HUES64 (cell line): ENCODE results near the gene HDAC1.

ENCODE experiments used
- H3K27ac ChIP-seq: 2 replicates; pipeline ENCODE4 v1.7.0; 2013; ENCODE audit warnings: low read depth, low read length, inconsistent platforms
- H3K27me3 ChIP-seq: 2 replicates; pipeline ENCODE4 v1.6.1; 2013; ENCODE audit warnings: mild to moderate bottlenecking, low read length; ENCODE audit not compliant: insufficient read depth
- H3K36me3 ChIP-seq: 2 replicates; pipeline ENCODE4 v1.6.1; 2013; ENCODE audit warnings: mild to moderate bottlenecking, low read length; ENCODE audit not compliant: insufficient read depth
- H3K4me1 ChIP-seq: 2 replicates; pipeline ENCODE4 v1.6.1; 2013; ENCODE audit warnings: mild to moderate bottlenecking, low read length, moderate library complexity; ENCODE audit not compliant: insufficient read depth
- H3K4me3 ChIP-seq: 2 replicates; pipeline ENCODE4 v1.5.1; 2013; ENCODE audit warnings: mild to moderate bottlenecking, low read length, moderate library complexity
- H3K9ac ChIP-seq: 2 replicates; pipeline ENCODE4 v1.6.1; 2013; ENCODE audit warnings: mild to moderate bottlenecking, low read depth, low read length
- H3K9me3 ChIP-seq: 2 replicates; pipeline ENCODE4 v1.6.1; 2013; ENCODE audit warnings: low read depth, low read length; ENCODE audit not compliant: insufficient read depth
- WGBS: fragments of 150-250, 120-280 bp; methylation state at CpG from one replicate; pipeline ENCODE4 v1.1.7; 2013; ENCODE audit warnings: missing lambda C conversion rate; 5-methylcytosine and 5-hydroxymethylcytosine counted together

Gene HDAC1

GRCh38 chr1:32338637-32339145 is 46.8 kb downstream of the HDAC1 start:
- no peak overlapping the region for H3K4me3 ChIP-seq
- H3K27ac ChIP-seq = no peak overlapping the region
- H3K9ac ChIP-seq = no peak overlapping the region
- H3K27me3 ChIP-seq = peaks cover 8% of the 10 kb centered on the region
- peaks cover 14% of the 10 kb centered on the region for H3K36me3 ChIP-seq
- 95% methylated on average over 13 of the region's 14 CpGs for WGBS
- peaks cover 17% of the 10 kb centered on the region for H3K4me1 ChIP-seq
- no peaks in the 10 kb centered on the region for H3K9me3 ChIP-seq

- H3K9me3 ChIP-seq = no peaks in the 10 kb centered on the region
- H3K36me3 ChIP-seq = peaks cover 6% of the 10 kb centered on the region
- no peak overlapping the region for H3K4me3 ChIP-seq
- 82% methylated on average over 5 of the region's 5 CpGs for WGBS
- H3K9ac ChIP-seq = no peak overlapping the region
- H3K4me1 ChIP-seq = peaks cover 10% of the 10 kb centered on the region
- H3K27me3 ChIP-seq = peaks cover 8% of the 10 kb centered on the region
- no peak overlapping the region for H3K27ac ChIP-seq
Observed at GRCh38 chr1:32339363-32339978, 47.6 kb downstream of the HDAC1 start.

- H3K4me1 ChIP-seq = peaks cover 9% of the 10 kb centered on the region
- H3K27ac ChIP-seq = no peak overlapping the region
- no peak overlapping the region for H3K9ac ChIP-seq
- 90% methylated on average over 11 of the region's 11 CpGs for WGBS
- H3K4me3 ChIP-seq = no peak overlapping the region
- no peaks in the 10 kb centered on the region for H3K9me3 ChIP-seq
- H3K36me3 ChIP-seq = no peaks in the 10 kb centered on the region
- peaks cover 8% of the 10 kb centered on the region for H3K27me3 ChIP-seq
Observed at GRCh38 chr1:32341186-32341757, 49.4 kb downstream of the HDAC1 start.

- 86% methylated on average over 5 of the region's 5 CpGs for WGBS
- no peak overlapping the region for H3K9ac ChIP-seq
- peaks cover 2% of the 10 kb centered on the region for H3K27me3 ChIP-seq
- H3K4me1 ChIP-seq = peaks cover 9% of the 10 kb centered on the region
- no peaks in the 10 kb centered on the region for H3K9me3 ChIP-seq
- H3K27ac ChIP-seq = no peak overlapping the region
- H3K36me3 ChIP-seq = no peaks in the 10 kb centered on the region
- H3K4me3 ChIP-seq = no peak overlapping the region
Observed at GRCh38 chr1:32341971-32342370, 50.1 kb downstream of the HDAC1 start.

DNA sequence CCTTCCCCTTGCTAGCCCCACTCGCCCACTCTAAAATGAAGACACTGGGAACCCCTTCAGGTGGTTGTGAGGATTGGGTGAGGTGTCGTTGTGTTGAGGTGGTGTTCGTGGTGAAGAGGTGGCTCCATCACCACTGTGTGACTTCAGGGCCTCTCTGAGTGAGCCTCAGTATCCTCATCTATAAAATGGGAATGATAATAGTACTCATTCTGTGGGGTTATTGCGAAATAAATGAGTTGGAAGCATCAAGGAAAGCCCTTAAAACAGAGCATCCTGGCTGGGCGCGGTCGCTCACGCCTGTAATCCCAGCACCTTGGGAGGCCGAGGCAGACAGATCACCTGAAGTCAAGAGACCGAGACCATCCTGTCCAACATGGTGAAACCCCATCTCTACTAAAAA is 50.8 kb downstream of the HDAC1 start:
- Histone ChIP-seq H3K4me3 (no peak overlapping the region), H3K36me3 (no peaks in the 10 kb centered on the region), H3K9ac (no peak overlapping the region), H3K27ac (no peak overlapping the region), H3K4me1 (peaks cover 4% of the 10 kb centered on the region), H3K27me3 (no peaks in the 10 kb centered on the region), H3K9me3 (no peaks in the 10 kb centered on the region)
- WGBS = 97% methylated on average over 9 of the region's 10 CpGs

GRCh38 chr1:32345289-32345827 is 53.5 kb downstream of the HDAC1 start:
- no peak overlapping the region for H3K9ac ChIP-seq
- H3K36me3 ChIP-seq = no peaks in the 10 kb centered on the region
- no peaks in the 10 kb centered on the region; the same call in 1 of the 2 replicates for H3K4me1 ChIP-seq
- 86% methylated on average over 8 of the region's 8 CpGs for WGBS
- H3K27me3 ChIP-seq = peaks cover 5% of the 10 kb centered on the region
- H3K27ac ChIP-seq = no peak overlapping the region
- H3K4me3 ChIP-seq = no peak overlapping the region
- peaks cover under 1% of the 10 kb centered on the region; the same call in 1 of the 2 replicates for H3K9me3 ChIP-seq

- Histone ChIP-seq H3K27ac (no peak overlapping the region), H3K4me1 (no peaks in the 10 kb centered on the region; the same call in 1 of the 2 replicates), H3K4me3 (no peak overlapping the region), H3K9ac (no peak overlapping the region), H3K36me3 (no peaks in the 10 kb centered on the region), H3K27me3 (peaks cover 11% of the 10 kb centered on the region), H3K9me3 (peaks cover 6% of the 10 kb centered on the region)
- WGBS = 86% methylated on average over 9 of the region's 9 CpGs
Observed at GRCh38 chr1:32346532-32347157, 54.8 kb downstream of the HDAC1 start.

GRCh38 chr1:32349211-32349708 is 57.4 kb downstream of the HDAC1 start:
- Histone ChIP-seq H3K27ac (no peak overlapping the region), H3K9ac (no peak overlapping the region), H3K9me3 (peaks cover 6% of the 10 kb centered on the region), H3K4me1 (no peaks in the 10 kb centered on the region; the same call in 1 of the 2 replicates), H3K4me3 (no peak overlapping the region), H3K27me3 (peaks cover 11% of the 10 kb centered on the region), H3K36me3 (no peaks in the 10 kb centered on the region)
- 85% methylated on average over 8 of the region's 8 CpGs for WGBS

- H3K4me1 ChIP-seq = no peaks in the 10 kb centered on the region; the same call in 1 of the 2 replicates
- peak overlapping the region; percentile 90 for H3K4me3 ChIP-seq
- H3K27me3 ChIP-seq = peaks cover 11% of the 10 kb centered on the region
- peak overlapping the region; percentile 74 for H3K9ac ChIP-seq
- WGBS = 20% methylated on average over 28 of the region's 28 CpGs
- H3K27ac ChIP-seq = peak overlapping the region; percentile 84
- no peaks in the 10 kb centered on the region for H3K36me3 ChIP-seq
- H3K9me3 ChIP-seq = peaks cover 6% of the 10 kb centered on the region
Observed at GRCh38 chr1:32350785-32351398, 59.0 kb downstream of the HDAC1 start.

GRCh38 chr1:32351399-32352238 is 59.7 kb downstream of the HDAC1 start:
- Histone ChIP-seq H3K4me1 (no peaks in the 10 kb centered on the region; the same call in 1 of the 2 replicates), H3K9ac (peak overlapping the region; percentile 86), H3K36me3 (no peaks in the 10 kb centered on the region), H3K9me3 (peaks cover 6% of the 10 kb centered on the region), H3K4me3 (peak overlapping the region; percentile 90), H3K27me3 (peaks cover 11% of the 10 kb centered on the region), H3K27ac (peak overlapping the region; percentile 84)
- WGBS = 4% methylated on average over 72 of the region's 75 CpGs
